ENCODE measurements around the gene GGA1.
"Not testable (repeated sequence)": the region's sequence is repeated elsewhere in the genome, so short reads cannot be mapped to it uniquely, and the experiment has no call there.

Gene GGA1

GRCh38 chr22:37571258-37571991 is 37.2 kb upstream of the GGA1 start:
- no peak for DNase-seq

DNA sequence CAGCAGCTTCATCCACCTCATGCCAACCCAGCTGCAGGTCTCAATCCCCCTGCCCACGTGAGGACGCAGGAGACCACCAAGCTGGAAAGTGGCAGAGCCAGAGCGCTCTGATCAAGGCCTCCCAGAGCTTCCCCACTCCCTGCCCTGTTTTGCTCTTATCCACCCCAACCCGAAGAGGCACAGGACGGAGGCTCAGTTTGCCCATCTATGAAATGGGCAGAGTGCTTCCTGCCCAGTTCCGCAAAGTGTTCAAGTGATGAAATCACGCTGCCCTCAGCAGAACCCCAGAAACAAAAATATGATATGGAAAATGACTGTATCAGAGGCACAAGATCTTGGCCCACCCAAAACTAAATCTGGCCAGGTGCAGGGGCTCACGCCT is 36.7 kb upstream of the GGA1 start:
- no peak for DNase-seq

DNA sequence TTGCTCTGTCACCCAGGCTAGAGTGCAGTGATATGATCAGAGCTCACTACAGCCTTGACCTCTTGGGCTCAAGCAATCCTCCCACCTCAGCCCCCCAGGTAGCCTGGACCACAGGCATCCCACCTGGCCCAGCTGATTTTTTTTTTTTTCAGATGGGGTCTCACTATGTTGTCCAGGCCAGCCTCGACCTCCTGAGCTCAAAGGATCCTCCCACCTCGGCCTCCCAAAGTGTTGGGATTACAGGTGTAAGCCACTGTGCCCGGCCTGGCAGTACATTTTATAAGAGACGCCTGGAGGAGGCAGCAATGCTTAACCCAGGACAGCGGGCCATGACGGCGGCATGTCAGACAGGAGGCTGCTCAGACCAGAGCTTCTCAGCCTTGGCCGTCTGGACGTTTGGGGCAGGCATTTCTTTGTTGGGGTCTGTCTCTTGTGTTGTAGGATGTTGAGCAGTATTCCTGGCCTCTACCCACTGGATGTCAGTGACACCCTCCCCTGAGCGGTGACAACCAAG is 33.1 kb upstream of the GGA1 start:
- DNase-seq: no peak

- no peak for DNase-seq
Measured at GRCh38 chr22:37578002-37578401, 30.6 kb upstream of the GGA1 start.

- no peak for DNase-seq
Measured at GRCh38 chr22:37581504-37581903, 27.1 kb upstream of the GGA1 start.

- DNase-seq: no peak
Measured at GRCh38 chr22:37582526-37582925, 26.1 kb upstream of the GGA1 start.

- no peak for DNase-seq
Measured at GRCh38 chr22:37588546-37589215, 20.0 kb upstream of the GGA1 start.

GRCh38 chr22:37589636-37590035 is 19.0 kb upstream of the GGA1 start:
- no peak for DNase-seq

GRCh38 chr22:37591081-37591480 is 17.6 kb upstream of the GGA1 start:
- not testable (repeated sequence) for DNase-seq

DNA sequence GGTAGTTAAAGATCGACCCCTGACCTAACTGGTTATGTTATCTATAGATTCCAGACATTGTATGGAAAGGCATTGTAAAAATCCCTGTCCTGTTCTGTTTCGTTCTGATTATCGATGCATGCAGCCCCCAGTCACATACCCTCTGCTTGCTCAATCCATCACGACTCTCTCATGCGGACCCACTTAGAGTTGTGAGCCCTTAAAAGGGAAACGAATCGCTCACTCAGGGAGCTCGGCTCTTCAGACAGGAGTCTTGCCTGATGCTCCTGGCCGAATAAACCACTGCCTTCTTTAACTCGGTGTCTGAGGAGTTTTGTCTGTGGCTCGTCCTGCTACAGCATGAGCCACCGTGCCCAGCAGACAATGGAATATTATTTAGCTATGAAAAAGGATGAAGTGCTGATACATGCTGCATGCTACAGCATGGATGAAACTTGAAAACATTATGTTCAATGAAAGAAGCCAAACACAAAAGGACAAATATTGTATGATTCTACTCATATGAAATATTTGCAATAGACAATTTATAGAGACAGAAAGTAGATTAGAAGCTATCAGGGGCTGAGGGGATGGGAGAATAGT is 16.7 kb upstream of the GGA1 start:
- no peak for DNase-seq

DNA sequence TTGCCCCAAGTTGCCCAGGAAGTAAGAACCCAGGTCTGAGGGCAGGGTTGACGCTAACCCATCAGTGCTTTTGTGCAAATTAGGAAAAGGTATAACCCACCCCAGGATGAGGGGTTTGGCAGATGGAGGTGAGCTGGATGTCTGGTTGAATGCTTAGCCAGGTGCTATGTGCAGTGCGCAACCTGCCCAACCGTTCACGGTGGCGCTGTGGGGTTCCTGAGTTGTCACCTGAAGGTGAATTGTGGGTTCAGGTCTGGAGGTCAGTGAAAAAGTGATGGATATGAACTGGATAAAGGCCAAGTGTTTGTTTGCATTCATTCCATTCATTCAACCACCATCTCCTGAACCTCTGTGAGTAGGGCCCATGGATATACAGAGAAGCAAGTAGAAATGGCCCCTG is 14.4 kb upstream of the GGA1 start:
- no peak for DNase-seq

GRCh38 chr22:37599153-37599552 is 9.5 kb upstream of the GGA1 start:
- DNase-seq: no peak

DNA sequence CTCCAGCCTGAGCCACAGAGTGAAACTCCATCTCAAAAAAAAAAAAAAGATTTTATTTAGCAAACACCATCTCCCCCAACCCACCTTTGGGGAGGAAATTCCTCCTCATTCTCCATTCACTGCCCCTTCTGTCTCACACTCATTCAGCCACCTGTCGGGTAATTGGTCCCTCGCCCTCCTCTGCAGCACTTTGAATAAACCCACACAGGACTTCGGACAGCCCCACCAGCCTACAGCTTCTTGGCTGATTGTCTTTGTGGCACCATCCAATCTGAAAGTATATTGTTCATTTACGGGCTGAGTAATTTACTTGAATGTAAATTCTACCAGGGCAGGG is 7.5 kb upstream of the GGA1 start:
- DNase-seq: no peak

GRCh38 chr22:37601540-37602442 is 6.8 kb upstream of the GGA1 start:
- DNase-seq: no peak

GRCh38 chr22:37602546-37603277 is 5.9 kb upstream of the GGA1 start:
- not testable (repeated sequence) for DNase-seq

DNA sequence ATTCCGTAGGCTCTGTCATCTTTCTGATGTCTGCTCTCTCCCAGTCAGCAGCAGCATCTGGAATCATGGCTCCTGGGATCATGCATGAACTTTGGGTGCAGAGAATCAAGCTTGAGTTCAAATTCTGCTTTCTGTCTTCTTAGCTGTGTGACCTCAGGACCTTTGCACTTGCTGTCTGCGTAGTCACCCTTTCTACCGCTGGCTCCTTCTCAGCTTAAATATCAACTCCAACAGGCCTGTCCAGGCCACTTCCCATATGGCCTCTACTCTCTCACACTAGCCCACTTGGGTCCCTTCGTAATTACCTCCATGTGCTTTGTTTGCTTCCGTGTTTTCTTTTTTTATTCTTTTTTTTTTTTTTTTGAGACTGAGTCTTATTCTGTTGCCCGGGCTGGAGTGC is 4.6 kb upstream of the GGA1 start:
- no peak for DNase-seq

- no peak for DNase-seq
Measured at GRCh38 chr22:37604875-37605274, 3.8 kb upstream of the GGA1 start.

DNA sequence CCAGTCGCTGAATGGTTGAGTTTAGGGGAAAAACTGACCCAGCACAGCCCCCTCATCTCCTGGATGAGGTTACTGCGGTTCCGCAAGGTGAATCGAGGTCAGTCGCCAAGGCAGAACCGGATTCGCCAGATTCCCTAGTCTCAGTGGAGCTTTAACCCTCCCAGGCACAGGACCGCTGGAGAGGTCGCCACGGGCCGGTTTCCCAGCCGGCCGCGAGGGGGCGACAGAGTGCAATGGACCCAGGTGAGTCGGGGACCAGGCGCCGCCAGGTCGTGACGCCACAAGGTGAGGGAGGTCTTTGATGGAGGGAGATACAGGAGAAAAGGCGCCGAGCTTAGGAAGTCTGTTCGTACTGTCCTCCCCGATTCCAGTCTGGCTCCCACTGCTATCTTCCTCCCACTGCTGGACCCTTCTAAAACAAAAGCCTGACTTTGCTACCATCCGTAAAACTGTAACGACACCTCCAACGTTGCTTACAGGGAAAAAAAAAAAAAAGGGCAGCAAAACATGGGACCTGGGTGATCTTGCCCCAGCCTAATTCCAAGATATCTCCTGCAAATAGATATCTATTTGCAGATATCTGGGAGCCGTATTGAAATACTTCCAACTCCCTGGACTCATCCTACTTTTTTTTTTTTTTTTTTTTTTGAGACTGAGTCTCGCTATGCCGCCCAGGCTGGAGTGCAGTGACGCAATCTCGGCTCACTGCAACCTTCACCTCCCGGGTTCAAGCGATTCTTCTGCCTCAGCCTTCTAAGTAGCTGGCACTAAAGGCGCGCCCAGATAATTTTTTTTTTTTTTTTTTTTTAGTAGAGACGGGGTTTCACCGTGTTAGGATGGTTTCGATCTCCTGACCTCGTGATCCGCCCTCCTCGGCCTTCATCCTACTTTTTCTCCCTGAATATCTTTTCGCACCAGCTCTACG is 1.4 kb upstream of the GGA1 start:
- peak; percentile 86 to 87 for DNase-seq

DNA sequence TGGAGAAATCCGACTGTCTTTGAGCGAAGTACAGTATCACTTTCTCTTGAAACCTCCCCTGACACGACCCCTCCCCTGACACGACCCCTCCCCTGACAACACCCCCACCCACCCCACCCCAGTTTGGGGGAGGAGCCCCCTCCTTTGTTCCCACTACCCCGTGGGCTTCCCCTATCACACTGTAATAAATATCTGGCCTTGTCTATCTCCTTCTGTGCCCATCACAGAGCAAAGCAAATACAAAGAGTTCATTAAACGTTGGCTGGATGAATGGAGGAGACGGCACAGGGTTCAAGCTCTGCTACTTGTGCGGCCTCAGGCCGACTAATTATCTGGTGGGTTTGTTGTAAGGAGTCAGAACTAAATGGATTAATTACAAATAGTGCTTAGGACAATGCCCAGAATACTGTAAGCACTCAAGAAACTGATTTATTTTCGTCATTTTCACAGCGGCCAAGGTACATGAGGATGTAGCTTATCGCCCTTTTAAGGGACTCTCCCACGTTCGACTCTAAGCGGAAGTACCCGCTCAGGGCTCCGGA is 628 bp upstream of the GGA1 start:
- DNase-seq: peak in 1 of 2 experiments; percentile 44

DNA sequence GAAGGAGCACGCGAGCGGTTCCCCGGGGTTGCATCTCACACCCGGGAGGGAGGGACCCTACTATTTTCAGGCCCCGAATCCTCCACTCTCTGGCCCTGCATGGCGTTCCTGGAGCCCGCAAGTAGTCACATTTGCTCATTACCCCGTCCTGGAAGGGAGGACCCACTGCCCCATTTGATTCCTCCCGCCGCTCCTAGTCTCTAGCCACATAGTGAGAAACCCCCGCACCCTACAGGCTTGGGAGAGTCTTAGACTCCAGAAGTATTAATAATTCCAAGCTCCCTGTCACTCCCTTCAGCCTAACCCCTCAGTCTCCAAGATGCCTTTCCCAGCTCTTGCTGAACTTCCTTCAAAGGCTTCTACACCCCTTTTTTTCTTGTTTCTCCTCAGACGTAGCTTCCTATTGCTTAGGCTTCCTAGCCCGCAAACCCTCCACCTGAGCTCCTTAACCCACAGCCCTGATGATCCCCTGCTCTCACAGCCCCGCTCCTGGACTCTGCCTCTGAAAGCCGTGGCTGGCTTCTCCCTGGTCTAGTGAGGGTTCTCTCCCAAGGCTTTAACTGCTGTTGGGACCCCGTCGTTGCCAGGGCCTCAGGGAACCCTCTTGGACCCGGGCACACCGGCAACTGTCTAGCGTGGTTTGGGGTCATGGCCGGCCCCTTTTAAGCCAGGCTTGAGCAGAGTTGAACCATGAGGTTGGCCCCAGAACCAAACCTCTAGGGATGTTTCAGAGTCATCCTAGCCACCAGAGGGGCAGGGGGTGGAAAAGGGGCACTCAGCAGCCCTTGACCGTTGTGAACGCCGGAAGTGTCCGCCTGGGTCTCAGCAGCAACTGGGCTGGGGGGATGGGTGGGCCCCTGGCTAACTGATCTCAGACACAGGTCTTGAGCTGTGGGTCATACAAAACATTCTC is 862 bp downstream of the GGA1 start:
- no peak for DNase-seq
